BE2C (cell line): Measurements from ENCODE around the gene PITPNB.

Experiments used
- DNase-seq: peaks from one replicate; pipeline ENCODE4 v3.0.0-alpha.2; 2020
- H3K27me3 ChIP-seq: fragments of 250-450 bp; sonication (Bioruptor Pico); 2 replicates; pipeline ENCODE4 v1.5.1; 2020; ENCODE audit warnings: mild to moderate bottlenecking
- H3K36me3 ChIP-seq: fragments of 250-450 bp; sonication (Bioruptor Pico); 2 replicates; pipeline ENCODE4 v1.5.1; 2020; ENCODE audit warnings: mild to moderate bottlenecking
- H3K4me1 ChIP-seq: fragments of 250-450 bp; sonication (Bioruptor Pico); 2 replicates; pipeline ENCODE4 v1.5.1; 2020
- H3K4me3 ChIP-seq: 2 replicates; pipeline ENCODE4 v1.5.1; 2011; ENCODE audit warnings: low read depth, low read length
- H3K9me3 ChIP-seq: fragments of 250-450 bp; sonication (Bioruptor Pico); 2 replicates; pipeline ENCODE4 v1.5.1; 2020
- CTCF ChIP-seq: IDR thresholded peaks from 2 replicates; pipeline ENCODE4 v1.5.1; 2012; ENCODE audit warnings: mild to moderate bottlenecking, low read depth, low read length

Gene PITPNB

GRCh38 chr22:27868732-27869282 is 50.2 kb downstream of the PITPNB start:
- Histone ChIP-seq H3K4me1 (peaks cover 12% of the 10 kb centered on the region), H3K27me3 (no peaks in the 10 kb centered on the region; the same call in 1 of the 2 replicates), H3K4me3 (no peak overlapping the region), H3K9me3 (no peaks in the 10 kb centered on the region), H3K36me3 (peaks cover 76% of the 10 kb centered on the region)
- DNase-seq: no peak
- TF ChIP-seq CTCF: no peak

- no peak for TF ChIP-seq CTCF
- DNase-seq: no peak
- Histone ChIP-seq H3K9me3 (no peaks in the 10 kb centered on the region), H3K4me3 (no peak overlapping the region), H3K27me3 (no peaks in the 10 kb centered on the region; the same call in 1 of the 2 replicates), H3K4me1 (peaks cover 12% of the 10 kb centered on the region), H3K36me3 (peaks cover 76% of the 10 kb centered on the region)
These were observed 50.9 kb downstream of the PITPNB start for GRCh38 chr22:27867953-27868731.

GRCh38 chr22:27867085-27867952 is 51.7 kb downstream of the PITPNB start:
- Histone ChIP-seq H3K4me3 (no peak overlapping the region), H3K36me3 (peaks cover 69% of the 10 kb centered on the region), H3K9me3 (no peaks in the 10 kb centered on the region), H3K4me1 (peaks cover 12% of the 10 kb centered on the region), H3K27me3 (no peaks in the 10 kb centered on the region; the same call in 1 of the 2 replicates)
- TF ChIP-seq CTCF: no peak
- no peak for DNase-seq

- peaks cover 12% of the 10 kb centered on the region for H3K4me1 ChIP-seq
- peaks cover 63% of the 10 kb centered on the region for H3K36me3 ChIP-seq
- TF ChIP-seq CTCF: no peak
- no peak overlapping the region for H3K4me3 ChIP-seq
- no peak for DNase-seq
- no peaks in the 10 kb centered on the region; the same call in 1 of the 2 replicates for H3K27me3 ChIP-seq
- no peaks in the 10 kb centered on the region for H3K9me3 ChIP-seq
These were observed 52.6 kb downstream of the PITPNB start for GRCh38 chr22:27866135-27867084.

- peaks cover 12% of the 10 kb centered on the region for H3K4me1 ChIP-seq
- no peak for DNase-seq
- no peak overlapping the region for H3K4me3 ChIP-seq
- H3K27me3 ChIP-seq: no peaks in the 10 kb centered on the region; the same call in 1 of the 2 replicates
- TF ChIP-seq CTCF: no peak
- H3K9me3 ChIP-seq: no peaks in the 10 kb centered on the region
- H3K36me3 ChIP-seq: peaks cover 60% of the 10 kb centered on the region
These were observed 53.6 kb downstream of the PITPNB start for GRCh38 chr22:27865496-27865895.
